IMR-90 (cell line): ENCODE measurements around the gene ADAMTS8. TPM values are rescaled to one million over a fixed set of nuclear protein-coding genes. Genes with fewer than 3 reads are reported as not detected.

Experiments used
- ATAC-seq: fragments of 200-7000 bp; cut with Tn5 transposase; 2 replicates; pipeline ENCODE4 v1.9.1; 2020; ENCODE audit warnings: low read depth, mild to moderate bottlenecking, moderate library complexity
- BruUV-seq: library from RNA; stranded (reverse); fragments of 400-500 nt; replicated peaks from 2 replicates; lab custom pipeline; 2021; lab: Mats Ljungman, UMichigan
- CTCF ChIA-PET: fragments of 300-600 bp; formaldehyde crosslinking; extraction: SDS; loops from one replicate; lab custom pipeline; 2021; ENCODE audit warnings: antibody characterized with exemption; lab: Yijun Ruan, JAX
- POLR2A ChIA-PET: fragments of 300-600 bp; sonication (Branson Sonifier 250); formaldehyde crosslinking; loops from one replicate; lab custom pipeline; 2022; ENCODE audit warnings: antibody characterized with exemption; ENCODE audit not compliant: unreplicated experiment; lab: Charles Lee
- DNase-seq: peaks from one replicate; pipeline ENCODE4 v3.0.0; 2013
- H2AFZ ChIP-seq: replicated peaks from 2 replicates; pipeline ENCODE3; 2013; ENCODE audit warnings: low read length, mild to moderate bottlenecking; ENCODE audit not compliant: poor library complexity
- H2AK5ac ChIP-seq: 2 replicates; pipeline ENCODE4 v1.6.1; 2013; ENCODE audit warnings: low read depth, low read length, inconsistent platforms
- H2AK9ac ChIP-seq: replicated peaks from 2 replicates; pipeline ENCODE3; 2013; ENCODE audit warnings: mild to moderate bottlenecking, low read depth, low read length, moderate library complexity; ENCODE audit not compliant: poor library complexity
- H2BK120ac ChIP-seq: 2 replicates; pipeline ENCODE4 v1.6.1; 2013; ENCODE audit warnings: low read depth, low read length, inconsistent platforms
- H2BK15ac ChIP-seq: 3 replicates; pipeline ENCODE4 v1.6.1; 2013; ENCODE audit warnings: low read depth, low read length, inconsistent platforms
- H2BK20ac ChIP-seq: 2 replicates; pipeline ENCODE4 v1.6.1; 2013; ENCODE audit warnings: low read depth, mild to moderate bottlenecking, inconsistent platforms, low read length, moderate library complexity
- H2BK5ac ChIP-seq: 2 replicates; pipeline ENCODE4 v1.6.1; 2013; ENCODE audit warnings: mild to moderate bottlenecking, low read depth, low read length, inconsistent platforms; ENCODE audit not compliant: poor library complexity, severe bottlenecking
- H3K14ac ChIP-seq: replicated peaks from 2 replicates; pipeline ENCODE4 v1.6.1; 2013; ENCODE audit warnings: low read depth, low read length, inconsistent platforms
- H3K18ac ChIP-seq: 2 replicates; pipeline ENCODE4 v1.6.1; 2013; ENCODE audit warnings: low read depth, low read length, control low read depth
- H3K23ac ChIP-seq: 2 replicates; pipeline ENCODE4 v1.6.1; 2013; ENCODE audit warnings: low read depth, low read length, inconsistent platforms
- H3K27ac ChIP-seq: 2 replicates; pipeline ENCODE4 v1.5.1; 2013; ENCODE audit warnings: mild to moderate bottlenecking, control low read depth, low read length; ENCODE audit not compliant: insufficient read depth
- H3K27me3 ChIP-seq: 2 replicates; pipeline ENCODE4 v1.6.1; 2013; ENCODE audit warnings: low read length; ENCODE audit not compliant: control insufficient read depth, insufficient read depth
- H3K36me3 ChIP-seq: 2 replicates; pipeline ENCODE4 v1.6.1; 2013; ENCODE audit warnings: low read length, mixed read lengths; ENCODE audit not compliant: control insufficient read depth, insufficient read depth
- H3K4ac ChIP-seq: 2 replicates; pipeline ENCODE4 v1.6.1; 2013; ENCODE audit warnings: low read depth, low read length, inconsistent platforms
- H3K4me1 ChIP-seq: 2 replicates; pipeline ENCODE4 v1.6.1; 2013; ENCODE audit warnings: low read length, mixed read lengths; ENCODE audit not compliant: control insufficient read depth, insufficient read depth
- H3K4me2 ChIP-seq: 2 replicates; pipeline ENCODE4 v1.6.1; 2013; ENCODE audit warnings: low read depth, mild to moderate bottlenecking, control low read depth, low read length, moderate library complexity
- H3K4me3 ChIP-seq: 2 replicates; pipeline ENCODE4 v1.5.1; 2013; ENCODE audit warnings: low read depth, mild to moderate bottlenecking, control low read depth, low read length, moderate library complexity; ENCODE audit not compliant: insufficient read depth
- H3K56ac ChIP-seq: 2 replicates; pipeline ENCODE4 v1.6.1; 2013; ENCODE audit warnings: low read length, inconsistent platforms; ENCODE audit not compliant: insufficient read depth; ENCODE audit errors: extremely low read depth
- H3K79me1 ChIP-seq, 2 experiments: 2 replicates each; pipeline ENCODE4 v1.6.1; 2013; ENCODE audit warnings: low read length in 2 of 2, inconsistent platforms in 1 of 2, low read depth in 1 of 2
- H3K9ac ChIP-seq: 2 replicates; pipeline ENCODE4 v1.6.1; 2013; ENCODE audit warnings: low read depth, low read length, control low read depth
- H3K9me1 ChIP-seq: 2 replicates; pipeline ENCODE4 v1.6.1; 2013; ENCODE audit warnings: low read length, inconsistent platforms; ENCODE audit not compliant: insufficient read depth
- H3K9me3 ChIP-seq: 2 replicates; pipeline ENCODE4 v1.6.1; 2013; ENCODE audit warnings: low read length; ENCODE audit not compliant: control insufficient read depth, insufficient read depth
- H4K20me1 ChIP-seq: 2 replicates; pipeline ENCODE4 v1.6.1; 2013; ENCODE audit warnings: low read length, inconsistent platforms; ENCODE audit not compliant: insufficient read depth
- H4K5ac ChIP-seq: 2 replicates; pipeline ENCODE4 v1.6.1; 2013; ENCODE audit warnings: mild to moderate bottlenecking, low read depth, low read length, control low read depth
- H4K8ac ChIP-seq, 2 experiments: 2 replicates each; pipeline ENCODE4 v1.6.1; 2013; ENCODE audit warnings: low read depth in 2 of 2, low read length in 2 of 2, control low read depth in 1 of 2, inconsistent platforms in 1 of 2
- H4K91ac ChIP-seq: 2 replicates; pipeline ENCODE4 v1.6.1; 2013; ENCODE audit warnings: low read depth, low read length, inconsistent platforms; ENCODE audit not compliant: insufficient read depth
- MAFK ChIP-seq: IDR thresholded peaks from 2 replicates; pipeline ENCODE4 v1.6.1; 2012; ENCODE audit warnings: low read depth, low read length, improper control_type of control experiment
- RCOR1 ChIP-seq: IDR thresholded peaks from 2 replicates; pipeline ENCODE4 v1.6.1; 2012; ENCODE audit warnings: mild to moderate bottlenecking, low read length, improper control_type of control experiment; ENCODE audit not compliant: insufficient replicate concordance
- WGBS, 2 experiments: methylation state at CpG; one replicate each; pipeline versions ENCODE4 v1.1.5 to v1.1.7; 2013; ENCODE audit warnings: missing lambda C conversion rate in 2 of 2; ENCODE audit not compliant: insufficient read length in 1 of 2; ENCODE audit errors: extremely low coverage in 2 of 2; 5-methylcytosine and 5-hydroxymethylcytosine counted together
- dilution Hi-C: fragments of 300-500 bp; cut with HindIII; formaldehyde crosslinking; loops from one replicate; pipeline ENCODE4 v1.14.3; 2018; ENCODE audit warnings: low sequenced_read_pairs; ENCODE audit not compliant: unreplicated experiment
- in situ Hi-C: fragments of 300-500 bp; cut with MboI; formaldehyde crosslinking; loops from 3 replicates; pipeline ENCODE4 v1.14.3; 2019; ENCODE audit warnings: low sequenced_read_pairs, inconsistent platforms, mixed read lengths
- intact Hi-C: fragments of 100-400 bp; cut with micrococcal nuclease; formaldehyde crosslinking; loops from 2 replicates; pipeline ENCODE4 v1.10.0; 2022
- polyA plus RNA-seq, 3 experiments: library from polyadenylated mRNA; depleted of rRNA; stranded (reverse); fragments of >200 nt; gene quantifications; 2 replicates each; pipeline ENCODE4 v1.2.3, GENCODE V29; 2012; ENCODE audit warnings: low replicate concordance in 1 of 3
- total RNA-seq: library from RNA; depleted of rRNA; stranded (reverse); fragments of >200 nt; gene quantifications from 2 replicates; pipeline ENCODE4 v1.2.3, GENCODE V29; 2012

ADAMTS8 gene
- total and polyA plus RNA-seq, 2 of the 4 experiments (the other 2 are of a cell fraction): under 0.01 to 0.60 TPM

GRCh38 chr11:130370845-130371590, 57.4 kb downstream of the ADAMTS8 start:
- DNase-seq (no peak), ATAC-seq (no peak)
- CTCF ChIA-PET: interaction anchor here (0.8 to 1.4 kb wide), 2 partner anchors 13 to 15 kb away, joined by 3 read pairs; no protein-coding TSS in a partner anchor
- WGBS, 2 experiments: no CpG with 5 or more reads among the region's 10 CpGs
- no peak overlapping the region for H3K9ac ChIP-seq
- H2BK20ac ChIP-seq: no peak overlapping the region
- intact Hi-C loops: no loop called here
- dilution Hi-C loops: no loop called here
- no peak overlapping the region for H4K5ac ChIP-seq
- peaks cover 38% of the 10 kb centered on the region for H3K27me3 ChIP-seq
- H3K27ac ChIP-seq: no peak overlapping the region
- H2AFZ ChIP-seq: no peak overlapping the region
- no peak overlapping the region for H2AK9ac ChIP-seq
- H3K9me3 ChIP-seq: 0 out of 2 replicates have a peak, but pooled peaks cover 2% of the 10 kb centered on the region
- no peak overlapping the region for H2BK5ac ChIP-seq
- no peaks in the 10 kb centered on the region for H3K36me3 ChIP-seq
- H3K9me1 ChIP-seq: no peaks in the 10 kb centered on the region
- no peak overlapping the region for H2BK120ac ChIP-seq
- no peak overlapping the region for H3K14ac ChIP-seq
- H3K4me2 ChIP-seq: no peak overlapping the region
- no peak overlapping the region for H4K91ac ChIP-seq
- H3K4me3 ChIP-seq: no peak overlapping the region
- H3K18ac ChIP-seq: no peak overlapping the region
- peak; percentile 30; the same call in 1 of the 2 replicates for TF ChIP-seq MAFK
- TF ChIP-seq RCOR1: no peak
- H3K4me1 ChIP-seq: no peaks in the 10 kb centered on the region
- in situ Hi-C loops: no loop called here
- H2AK5ac ChIP-seq: no peak overlapping the region
- BruUV-seq: no TSS peak
- H3K79me1 ChIP-seq: no peaks in the 10 kb centered on the region
- no peak overlapping the region for H3K23ac ChIP-seq
- no peaks in the 10 kb centered on the region for H4K20me1 ChIP-seq
- no peak overlapping the region for H3K4ac ChIP-seq
- H3K56ac ChIP-seq: no peak overlapping the region
- no peak overlapping the region for H2BK15ac ChIP-seq
- POLR2A ChIA-PET: no interaction called here
- no peak overlapping the region for H4K8ac ChIP-seq
